Measurements from ENCODE around the gene TPBGL.

- TF ChIP-seq, protein P1, sequence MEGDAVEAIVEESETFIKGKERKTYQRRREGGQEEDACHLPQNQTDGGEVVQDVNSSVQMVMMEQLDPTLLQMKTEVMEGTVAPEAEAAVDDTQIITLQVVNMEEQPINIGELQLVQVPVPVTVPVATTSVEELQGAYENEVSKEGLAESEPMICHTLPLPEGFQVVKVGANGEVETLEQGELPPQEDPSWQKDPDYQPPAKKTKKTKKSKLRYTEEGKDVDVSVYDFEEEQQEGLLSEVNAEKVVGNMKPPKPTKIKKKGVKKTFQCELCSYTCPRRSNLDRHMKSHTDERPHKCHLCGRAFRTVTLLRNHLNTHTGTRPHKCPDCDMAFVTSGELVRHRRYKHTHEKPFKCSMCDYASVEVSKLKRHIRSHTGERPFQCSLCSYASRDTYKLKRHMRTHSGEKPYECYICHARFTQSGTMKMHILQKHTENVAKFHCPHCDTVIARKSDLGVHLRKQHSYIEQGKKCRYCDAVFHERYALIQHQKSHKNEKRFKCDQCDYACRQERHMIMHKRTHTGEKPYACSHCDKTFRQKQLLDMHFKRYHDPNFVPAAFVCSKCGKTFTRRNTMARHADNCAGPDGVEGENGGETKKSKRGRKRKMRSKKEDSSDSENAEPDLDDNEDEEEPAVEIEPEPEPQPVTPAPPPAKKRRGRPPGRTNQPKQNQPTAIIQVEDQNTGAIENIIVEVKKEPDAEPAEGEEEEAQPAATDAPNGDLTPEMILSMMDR (IDR thresholded peaks at IDR 0.05; ENCODE audit: borderline replicate concordance, extremely low read depth, low read length, poor library complexity, severe bottlenecking), result no peak
- TF ChIP-seq EZH2 (IDR thresholded peaks at IDR 0.05; ENCODE audit: borderline replicate concordance, low read depth, low read length, severe bottlenecking), result no peak
These were observed 42.9 kb downstream of the TPBGL start for GRCh38 chr11:75283391-75283931.

Data from DND-41 (cell line).